A549 treated with DMSO at 1 μM for 4 hours (cell line): ENCODE measurements around the gene A1CF. TPM values are rescaled to one million over a fixed set of nuclear protein-coding genes. Genes with fewer than 3 reads are reported as not detected.

Source experiments
- total RNA-seq: library from RNA; stranded (reverse); fragments of 200-300 nt; extraction: Qiagen RNA extraction; gene quantifications from 5 replicates; pipeline ENCODE4 v1.2.3, GENCODE V29; 2022; ENCODE audit warnings: low read depth

Gene A1CF, protein sequence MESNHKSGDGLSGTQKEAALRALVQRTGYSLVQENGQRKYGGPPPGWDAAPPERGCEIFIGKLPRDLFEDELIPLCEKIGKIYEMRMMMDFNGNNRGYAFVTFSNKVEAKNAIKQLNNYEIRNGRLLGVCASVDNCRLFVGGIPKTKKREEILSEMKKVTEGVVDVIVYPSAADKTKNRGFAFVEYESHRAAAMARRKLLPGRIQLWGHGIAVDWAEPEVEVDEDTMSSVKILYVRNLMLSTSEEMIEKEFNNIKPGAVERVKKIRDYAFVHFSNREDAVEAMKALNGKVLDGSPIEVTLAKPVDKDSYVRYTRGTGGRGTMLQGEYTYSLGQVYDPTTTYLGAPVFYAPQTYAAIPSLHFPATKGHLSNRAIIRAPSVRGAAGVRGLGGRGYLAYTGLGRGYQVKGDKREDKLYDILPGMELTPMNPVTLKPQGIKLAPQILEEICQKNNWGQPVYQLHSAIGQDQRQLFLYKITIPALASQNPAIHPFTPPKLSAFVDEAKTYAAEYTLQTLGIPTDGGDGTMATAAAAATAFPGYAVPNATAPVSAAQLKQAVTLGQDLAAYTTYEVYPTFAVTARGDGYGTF
- 0.06 to 0.07 TPM (median 0.06 TPM) in 4 of 5 replicates, not detected in the other for total RNA-seq

DNA sequence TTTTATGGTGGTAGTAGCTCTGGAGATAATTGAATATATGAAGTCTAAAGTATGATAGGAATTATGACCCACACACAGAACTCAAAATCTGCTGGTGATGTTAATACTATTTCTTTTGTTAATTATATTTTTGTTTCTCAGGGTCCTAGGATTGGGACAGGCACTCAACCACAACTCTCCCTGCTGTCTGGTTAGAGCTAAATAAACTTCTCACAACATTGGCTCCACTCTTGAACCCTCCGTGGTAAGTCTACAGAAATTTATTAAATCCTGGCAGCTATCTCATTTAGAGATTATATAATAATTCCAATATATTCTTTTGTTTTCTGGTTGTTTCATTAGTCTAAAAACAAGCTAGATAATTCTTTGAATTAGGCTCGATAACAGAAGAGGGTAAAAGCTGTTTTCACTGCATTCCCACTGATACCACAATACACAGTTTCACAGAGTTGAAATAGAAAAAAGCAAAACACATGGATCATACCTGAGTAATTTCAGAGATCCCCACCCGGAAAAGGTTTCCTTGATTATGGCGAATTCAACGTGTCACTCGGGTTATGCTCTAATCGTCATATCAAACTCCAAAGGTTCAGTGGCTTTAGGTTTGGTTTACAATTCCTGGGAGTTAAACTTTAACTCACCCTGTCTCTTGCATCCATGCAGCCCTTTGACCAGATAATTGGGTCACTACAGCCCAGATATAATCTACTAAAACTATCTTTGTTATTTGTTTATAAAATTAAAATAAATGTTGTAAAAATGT lies at the start of gene A1CF:
Gene A1CF (minus strand): TSS at position 531 of the 763 bp plus-strand sequence. CDS start 25,687 bp downstream, outside the sequence.

Other genes starting within 250 kb of the A1CF start
- 4.2 to 5.5 TPM (median 4.7 TPM) in 5 replicates for gene ASAH2B, start 145.7 kb downstream of the A1CF start, total RNA-seq
- gene PRKG1, start 188.9 kb upstream of the A1CF start, total RNA-seq: 0.16 TPM in 1 of 5 replicates, not detected in the others